T-helper 1 cell treated with Interleukin-12 subunit alpha and Interleukin-12 subunit beta and Interleukin-4 antibody, amounts not matched to agents 30 ng/mL and 1 ng/mL, for 36 hours (primary cell): ENCODE measurements around the gene TMEM181. TPM values are rescaled to one million over a fixed set of nuclear protein-coding genes. Genes with fewer than 3 reads are reported as not detected.
"Not testable (repeated sequence)": the region's sequence is repeated elsewhere in the genome, so short reads cannot be mapped to it uniquely, and the experiment has no call there.

Source experiments
- intact Hi-C: fragments of 100-400 bp; cut with micrococcal nuclease; formaldehyde crosslinking; loops from one replicate; pipeline ENCODE4 v1.15.1; 2024
- total RNA-seq: library from RNA; stranded (reverse); gene quantifications from 2 replicates; pipeline ENCODE4 v1.2.3, GENCODE V29; 2022

TMEM181 gene
- total RNA-seq, 1 donor from 2014 or later = 18.2 TPM

DNA sequence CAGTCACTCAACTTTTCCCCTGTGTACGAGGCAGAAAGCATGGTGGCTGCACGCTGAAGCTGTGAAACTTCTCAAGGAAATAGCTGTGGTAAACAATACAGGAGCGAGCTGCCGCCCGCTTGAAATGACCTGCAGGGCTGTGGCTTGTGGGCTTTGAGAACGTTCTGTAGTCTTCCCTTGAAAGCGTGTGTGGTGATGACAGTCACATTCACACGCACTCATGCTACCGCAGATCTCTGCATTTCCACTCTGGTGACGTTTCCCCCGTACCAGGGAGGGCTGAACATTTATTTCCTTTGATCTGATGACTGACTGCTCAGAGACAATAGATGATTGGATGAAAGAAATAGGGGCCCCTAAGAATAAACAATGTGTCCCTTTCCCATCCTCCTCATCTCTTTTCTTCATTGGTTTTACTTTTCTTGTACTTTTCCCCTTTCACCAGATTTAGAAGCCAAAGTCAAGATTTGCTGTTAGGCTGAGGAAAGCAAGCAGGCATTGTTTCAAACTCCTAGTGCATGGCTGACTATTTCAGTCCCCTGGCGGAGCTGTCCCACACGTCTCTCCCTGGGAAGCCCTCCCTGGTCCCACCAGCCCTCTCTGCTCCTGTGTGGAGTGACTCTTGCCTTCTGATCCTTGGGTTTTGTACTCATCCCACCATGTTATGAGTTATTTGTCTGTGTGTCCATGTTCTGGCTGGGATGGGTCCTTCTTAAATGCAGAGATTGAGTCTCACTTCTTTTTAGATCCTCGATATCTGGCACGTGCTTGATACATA is 93.9 kb downstream of the TMEM181 start:
- intact Hi-C loops = loop anchor here (1.0 to 10.0 kb wide), 15 partner anchors 9 to 1071 kb away; partner anchors contain the start of genes DYNLT1, SNX9, SOD2 and WTAP

GRCh38 chr6:158654498-158654897 is 94.6 kb downstream of the TMEM181 start:
- intact Hi-C loops = loop anchor here (5.0 to 10.0 kb wide), 4 partner anchors 627 to 1070 kb away; partner anchors contain the start of genes SNX9, SOD2 and WTAP

- intact Hi-C loops = loop anchor here (5.0 to 10.0 kb wide), 4 partner anchors 628 to 1070 kb away; partner anchors contain the start of genes SNX9, SOD2 and WTAP
Observed at GRCh38 chr6:158654960-158655489, 95.1 kb downstream of the TMEM181 start.

- intact Hi-C loops = loop anchor here (10.0 kb wide), 1 partner anchor 1069 kb away; the partner anchor contains the start of gene WTAP
Observed at GRCh38 chr6:158655569-158656450, 95.9 kb downstream of the TMEM181 start.

- intact Hi-C loops = loop anchor here (10.0 kb wide), 1 partner anchor 1068 kb away; the partner anchor contains the start of gene WTAP
Observed at GRCh38 chr6:158656986-158657385, 97.1 kb downstream of the TMEM181 start.

- intact Hi-C loops = loop anchor here (1.0 to 2.0 kb wide), 4 partner anchors 18 to 312 kb away; no protein-coding TSS in a partner anchor
Observed at GRCh38 chr6:158660333-158660754, 100.5 kb downstream of the TMEM181 start.

- intact Hi-C loops = loop anchor here (2.0 kb wide), 1 partner anchor 18 kb away; no protein-coding TSS in a partner anchor
Observed at GRCh38 chr6:158661156-158661685, 101.3 kb downstream of the TMEM181 start.

DNA sequence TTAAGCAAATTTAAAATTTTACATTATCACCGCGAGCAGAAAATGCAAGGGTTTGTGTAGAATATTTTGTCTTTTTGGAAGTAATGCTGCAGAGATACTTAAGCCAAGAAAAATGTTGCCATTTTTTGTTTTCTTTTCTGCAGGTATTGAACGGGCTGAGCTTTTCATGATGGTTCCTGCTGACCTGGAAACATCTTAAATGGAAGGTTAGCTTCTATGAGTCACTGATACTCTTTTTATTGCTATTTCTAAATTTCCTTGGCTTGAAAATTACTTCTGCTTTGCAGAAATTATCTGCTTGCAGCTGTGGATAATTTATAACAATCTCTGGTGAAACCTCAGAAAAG is 102.7 kb downstream of the TMEM181 start:
- intact Hi-C loops = no loop called here

DNA sequence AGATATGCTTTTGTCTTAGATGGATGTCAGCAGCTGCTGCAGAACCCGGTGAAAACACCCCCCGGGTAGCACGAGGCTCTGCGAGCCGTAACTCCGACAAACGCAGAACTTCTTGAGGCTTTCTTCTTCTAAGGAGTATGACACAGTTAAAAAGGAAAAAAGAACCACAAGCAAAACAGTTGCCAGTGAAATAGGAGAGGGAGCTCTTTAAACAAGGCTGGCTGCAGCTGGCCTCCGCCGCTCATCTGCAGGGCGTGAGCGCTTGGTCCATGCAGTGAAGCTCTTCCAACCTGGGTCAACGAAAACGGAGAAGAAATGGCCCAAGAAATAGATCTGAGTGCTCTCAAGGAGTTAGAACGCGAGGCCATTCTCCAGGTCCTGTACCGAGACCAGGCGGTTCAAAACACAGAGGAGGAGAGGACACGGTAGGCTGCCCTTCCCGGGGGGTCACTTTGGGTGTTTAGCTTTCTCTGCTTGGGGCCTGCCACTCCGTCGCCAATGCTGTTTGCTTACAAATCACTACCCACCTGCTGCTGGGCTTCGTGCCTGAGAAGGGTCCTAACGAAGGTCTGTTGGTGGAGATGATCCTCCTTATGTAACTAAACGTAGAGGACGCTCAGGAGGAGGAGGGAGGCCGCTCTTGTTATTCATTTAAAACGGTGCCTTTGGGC is 103.2 kb downstream of the TMEM181 start:
- intact Hi-C loops = no loop called here

- intact Hi-C loops = no loop called here
Observed at GRCh38 chr6:158663625-158664165, 103.8 kb downstream of the TMEM181 start.

- intact Hi-C loops = no loop called here
Observed at GRCh38 chr6:158665332-158665731, 105.4 kb downstream of the TMEM181 start.

DNA sequence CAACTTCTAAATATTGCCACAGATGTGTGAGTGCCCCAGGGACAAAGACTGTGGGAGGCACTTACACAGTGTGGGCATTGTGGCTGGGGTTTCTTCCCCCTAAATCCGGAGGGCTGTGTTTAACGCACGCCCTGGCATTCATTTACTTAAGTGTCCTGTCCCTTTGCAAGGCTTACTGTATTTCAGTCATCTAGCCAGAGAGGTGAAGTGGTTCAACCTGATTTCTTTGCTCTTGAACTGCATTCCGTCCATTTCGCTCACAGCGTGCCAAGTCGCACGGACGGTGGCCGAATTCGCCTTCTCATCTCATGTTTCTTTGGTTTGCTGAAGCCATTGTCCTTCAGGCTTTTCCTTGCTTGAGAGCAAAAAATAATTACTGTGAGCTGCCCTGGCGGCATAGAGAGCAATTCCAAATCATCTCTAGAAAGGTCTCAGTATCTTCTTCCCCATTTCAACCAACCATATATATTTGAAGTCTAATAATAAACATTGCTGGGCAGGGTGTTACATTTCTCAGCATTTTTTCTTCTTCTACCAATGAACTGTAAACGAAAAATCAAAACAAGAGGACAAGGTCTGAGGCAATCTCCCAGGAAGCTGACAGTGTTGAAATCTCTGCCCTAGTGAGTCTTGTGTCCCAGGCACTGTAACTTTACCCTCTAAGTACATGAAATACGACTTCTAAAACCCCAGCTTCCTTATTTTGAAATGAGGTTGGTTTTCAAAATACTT is 106.9 kb downstream of the TMEM181 start:
- intact Hi-C loops = no loop called here

DNA sequence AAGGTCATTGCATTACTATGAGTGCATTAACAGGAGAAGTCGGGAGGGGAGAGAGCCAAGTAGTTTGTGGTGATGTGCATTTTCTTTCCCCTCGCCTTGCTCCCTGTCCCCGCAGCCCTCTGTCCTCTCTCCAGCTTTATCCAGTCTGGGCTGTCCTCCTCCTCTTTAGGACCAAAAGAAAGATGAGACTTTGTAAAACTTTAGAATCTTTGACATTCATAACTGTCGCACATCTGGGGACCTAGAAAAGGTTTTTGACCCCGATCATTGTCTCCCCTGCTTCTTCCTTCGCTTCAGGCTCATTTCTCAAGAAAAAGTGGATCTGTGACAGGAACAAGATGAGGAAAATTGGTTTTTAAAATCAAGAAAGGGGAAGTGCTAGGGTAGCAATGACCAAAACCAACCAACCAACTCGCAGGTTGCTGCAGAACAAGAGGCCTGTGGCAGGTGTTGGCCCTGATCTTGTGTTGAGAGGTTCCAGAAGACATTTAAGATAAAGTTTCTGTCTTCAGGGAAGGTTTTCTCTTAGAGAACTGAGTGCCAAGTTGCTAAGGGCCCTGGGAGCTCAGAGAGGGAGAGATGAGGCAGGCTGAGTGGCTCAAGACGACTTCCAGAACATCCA is 107.6 kb downstream of the TMEM181 start:
- intact Hi-C loops = no loop called here

DNA sequence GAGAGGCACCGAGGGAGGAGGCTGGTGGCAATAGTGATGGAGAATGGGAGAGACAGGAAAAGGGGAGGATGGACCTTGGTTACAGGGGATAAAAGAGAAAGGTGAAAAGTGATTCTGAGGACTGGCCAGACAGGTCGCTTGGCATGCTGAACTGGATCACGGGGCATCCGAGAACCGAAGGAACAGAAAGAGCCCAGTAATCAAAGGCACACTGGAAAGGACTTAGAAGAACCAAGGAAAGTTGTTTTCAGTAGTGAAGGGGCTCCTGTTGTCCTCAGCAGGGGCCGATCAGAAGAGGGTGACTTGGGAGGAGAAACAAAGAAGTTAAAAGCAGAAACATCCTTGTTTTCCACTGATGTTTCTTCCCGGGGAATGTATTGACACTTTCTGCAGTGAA is 108.8 kb downstream of the TMEM181 start:
- intact Hi-C loops = no loop called here

DNA sequence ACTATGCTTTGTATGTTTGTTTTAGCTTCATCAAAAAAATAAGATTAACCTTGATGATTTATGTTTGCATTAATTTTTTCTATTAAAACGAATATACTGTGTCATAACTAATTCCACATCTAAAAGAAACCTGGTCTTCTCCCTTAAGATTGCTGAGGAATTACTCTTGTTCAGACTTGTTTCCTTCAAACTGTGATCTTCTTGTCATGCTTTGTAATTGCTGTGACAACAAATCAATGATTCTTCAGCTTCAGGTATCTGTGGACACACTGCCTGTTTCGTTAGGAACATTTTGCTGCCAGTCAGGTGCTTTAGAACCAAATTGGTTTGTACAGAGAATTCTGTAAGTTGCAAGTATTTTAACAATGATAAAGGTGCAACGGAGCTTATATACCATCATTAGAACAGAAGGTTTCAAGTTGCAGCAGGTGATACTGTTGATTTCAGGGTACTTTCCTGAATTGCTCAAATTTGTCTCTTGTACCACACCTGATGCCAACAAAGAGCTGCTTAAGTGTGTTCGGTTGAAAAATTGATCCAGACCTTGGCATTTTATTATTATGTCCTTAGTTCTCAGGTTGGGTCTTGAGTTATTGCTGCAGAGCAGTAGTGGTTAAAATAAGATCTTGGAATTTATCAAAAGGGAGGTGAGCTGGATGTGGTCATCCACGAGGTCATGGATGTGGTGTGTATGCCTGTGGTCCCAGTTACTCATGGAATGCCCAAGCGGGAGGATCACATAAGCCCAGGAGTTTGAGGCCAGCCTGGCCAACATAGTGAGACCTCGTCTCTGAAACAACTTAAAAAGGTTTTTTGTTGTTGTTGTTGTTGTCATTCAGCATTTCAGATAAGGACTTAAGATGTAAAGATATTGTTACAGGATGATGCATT is 109.5 kb downstream of the TMEM181 start:
- intact Hi-C loops = no loop called here

DNA sequence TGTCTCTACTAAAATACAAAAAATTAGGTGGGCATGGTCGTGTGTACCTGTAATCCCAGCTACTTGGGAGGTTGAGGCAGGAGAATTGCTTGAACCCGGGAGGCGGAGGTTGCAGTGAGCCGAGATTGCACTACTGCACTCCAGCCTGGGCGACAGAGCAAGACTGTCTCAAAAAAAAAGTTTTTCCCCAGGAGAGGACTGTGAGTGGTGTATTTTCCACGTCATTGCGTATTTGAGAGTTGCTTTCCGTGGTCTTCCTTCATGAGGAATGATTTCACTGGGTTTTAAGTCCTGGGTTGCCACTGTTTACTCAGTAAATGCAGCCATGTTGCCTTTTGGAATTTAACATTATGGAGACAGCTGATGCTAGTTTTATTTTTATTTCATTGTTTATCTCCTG is 112.2 kb downstream of the TMEM181 start:
- intact Hi-C loops = not testable (repeated sequence)

DNA sequence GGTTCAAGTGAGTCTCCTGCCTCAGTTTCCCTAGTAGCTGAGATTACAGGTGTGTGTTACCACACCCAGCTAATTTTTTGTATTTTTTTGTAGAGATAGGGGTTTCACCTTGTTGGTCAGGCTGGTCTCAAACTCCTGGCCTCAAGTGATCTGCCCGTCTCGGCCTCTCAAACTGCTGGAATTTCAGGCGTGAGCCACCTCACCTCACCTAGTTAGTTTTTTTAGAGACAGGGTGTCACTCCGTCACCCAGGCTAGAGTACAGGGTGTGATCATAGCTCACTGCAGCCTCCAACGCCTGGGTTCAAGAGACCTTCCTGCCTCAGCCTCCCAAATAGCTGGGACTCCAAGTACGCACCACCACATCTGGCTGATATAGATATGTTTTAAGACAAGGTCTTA is 112.8 kb downstream of the TMEM181 start:
- intact Hi-C loops = no loop called here
